ENCODE measurements around the gene WASHC1. TPM values are rescaled to one million over a fixed set of nuclear protein-coding genes. Genes with fewer than 3 reads are reported as not detected.

WASHC1 gene, protein sequence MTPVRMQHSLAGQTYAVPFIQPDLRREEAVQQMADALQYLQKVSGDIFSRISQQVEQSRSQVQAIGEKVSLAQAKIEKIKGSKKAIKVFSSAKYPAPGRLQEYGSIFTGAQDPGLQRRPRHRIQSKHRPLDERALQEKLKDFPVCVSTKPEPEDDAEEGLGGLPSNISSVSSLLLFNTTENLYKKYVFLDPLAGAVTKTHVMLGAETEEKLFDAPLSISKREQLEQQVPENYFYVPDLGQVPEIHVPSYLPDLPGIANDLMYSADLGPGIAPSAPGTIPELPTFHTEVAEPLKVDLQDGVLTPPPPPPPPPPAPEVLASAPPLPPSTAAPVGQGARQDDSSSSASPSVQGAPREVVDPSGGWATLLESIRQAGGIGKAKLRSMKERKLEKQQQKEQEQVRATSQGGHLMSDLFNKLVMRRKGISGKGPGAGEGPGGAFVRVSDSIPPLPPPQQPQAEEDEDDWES
- 1.4 and 3.3 TPM in 2 replicates for total RNA-seq

DNA sequence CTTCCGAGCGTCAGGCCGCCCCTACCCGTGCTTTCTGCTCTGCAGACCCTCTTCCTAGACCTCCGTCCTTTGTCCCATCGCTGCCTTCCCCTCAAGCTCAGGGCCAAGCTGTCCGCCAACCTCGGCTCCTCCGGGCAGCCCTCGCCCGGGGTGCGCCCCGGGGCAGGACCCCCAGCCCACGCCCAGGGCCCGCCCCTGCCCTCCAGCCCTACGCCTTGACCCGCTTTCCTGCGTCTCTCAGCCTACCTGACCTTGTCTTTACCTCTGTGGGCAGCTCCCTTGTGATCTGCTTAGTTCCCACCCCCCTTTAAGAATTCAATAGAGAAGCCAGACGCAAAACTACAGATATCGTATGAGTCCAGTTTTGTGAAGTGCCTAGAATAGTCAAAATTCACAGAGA, at the start of gene WASHC1:
TSS of gene WASHC1 (minus strand) at position 101 of the 400 bp plus-strand sequence. CDS start 4,457 bp downstream, outside the sequence.

Other genes starting within 250 kb of the WASHC1 start
- 0.24 and 0.65 TPM in 2 replicates for gene FOXD4, start 89.0 kb upstream of the WASHC1 start, total RNA-seq
- 10.3 and 22.4 TPM in 2 replicates for gene ZNG1A, start 149.6 kb upstream of the WASHC1 start, total RNA-seq
- 0.24 and 0.52 TPM in 2 replicates for gene DOCK8, start 185.4 kb upstream of the WASHC1 start, total RNA-seq